GM12874 (cell line): ENCODE measurements around the gene SLC22A6.

Experiments used
- TF ChIP-seq, protein P1 (sequence below): IDR thresholded peaks from 2 replicates; pipeline ENCODE4 v1.5.1; 2011; ENCODE audit warnings: low read depth, mild to moderate bottlenecking, control low read depth, low read length, moderate library complexity; ENCODE audit not compliant: insufficient read depth

SLC22A6 gene

GRCh38 chr11:62926680-62927455 lies 57.9 kb downstream of the SLC22A6 start:
- TF ChIP-seq, protein P1, sequence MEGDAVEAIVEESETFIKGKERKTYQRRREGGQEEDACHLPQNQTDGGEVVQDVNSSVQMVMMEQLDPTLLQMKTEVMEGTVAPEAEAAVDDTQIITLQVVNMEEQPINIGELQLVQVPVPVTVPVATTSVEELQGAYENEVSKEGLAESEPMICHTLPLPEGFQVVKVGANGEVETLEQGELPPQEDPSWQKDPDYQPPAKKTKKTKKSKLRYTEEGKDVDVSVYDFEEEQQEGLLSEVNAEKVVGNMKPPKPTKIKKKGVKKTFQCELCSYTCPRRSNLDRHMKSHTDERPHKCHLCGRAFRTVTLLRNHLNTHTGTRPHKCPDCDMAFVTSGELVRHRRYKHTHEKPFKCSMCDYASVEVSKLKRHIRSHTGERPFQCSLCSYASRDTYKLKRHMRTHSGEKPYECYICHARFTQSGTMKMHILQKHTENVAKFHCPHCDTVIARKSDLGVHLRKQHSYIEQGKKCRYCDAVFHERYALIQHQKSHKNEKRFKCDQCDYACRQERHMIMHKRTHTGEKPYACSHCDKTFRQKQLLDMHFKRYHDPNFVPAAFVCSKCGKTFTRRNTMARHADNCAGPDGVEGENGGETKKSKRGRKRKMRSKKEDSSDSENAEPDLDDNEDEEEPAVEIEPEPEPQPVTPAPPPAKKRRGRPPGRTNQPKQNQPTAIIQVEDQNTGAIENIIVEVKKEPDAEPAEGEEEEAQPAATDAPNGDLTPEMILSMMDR, result no peak
